Chondrocyte (in vitro differentiated cells): ENCODE data around the gene CSK. TPM values are rescaled to one million over a fixed set of nuclear protein-coding genes. Genes with fewer than 3 reads are reported as not detected.

Source experiments
- DNase-seq: peaks from one replicate; pipeline ENCODE4 v3.0.0; 2021; ENCODE audit warnings: mixed read lengths, low spot score
- H3K27ac Mint-ChIP-seq: one replicate; pipeline ENCODE4 v1.8.0; 2021; ENCODE audit warnings: mild to moderate bottlenecking, moderate library complexity, mixed read lengths; ENCODE audit not compliant: unreplicated experiment
- H3K27me3 Mint-ChIP-seq: 2 replicates; pipeline ENCODE4 v1.8.0; 2021; ENCODE audit warnings: low read depth, mixed read lengths
- H3K36me3 Mint-ChIP-seq: 2 replicates; pipeline ENCODE4 v1.8.0; 2021; ENCODE audit warnings: low read depth, mixed read lengths
- H3K4me1 Mint-ChIP-seq: 2 replicates; pipeline ENCODE4 v1.8.0; 2021; ENCODE audit warnings: low read depth, mild to moderate bottlenecking, mixed read lengths
- H3K4me3 Mint-ChIP-seq: one replicate; pipeline ENCODE4 v1.8.0; 2021; ENCODE audit warnings: mild to moderate bottlenecking, moderate library complexity, mixed read lengths; ENCODE audit not compliant: unreplicated experiment
- H3K9me3 Mint-ChIP-seq: 2 replicates; pipeline ENCODE4 v1.8.0; 2021; ENCODE audit warnings: low read depth, mixed read lengths
- CTCF ChIP-seq: fragments of 200-600 bp; sonication (generic); IDR thresholded peaks from 2 replicates; pipeline ENCODE4 v1.5.0; 2021; ENCODE audit warnings: antibody characterized with exemption, mild to moderate bottlenecking, moderate library complexity
- total RNA-seq: library from RNA; stranded (reverse); gene quantifications from 3 replicates; pipeline ENCODE4 v1.2.1, GENCODE V29; 2021

Gene CSK
- total RNA-seq, 1 donor from 2014 or later = 39.9 TPM

- H3K36me3 Mint-ChIP-seq = peaks cover 4% of the 10 kb centered on the region
- no peak for TF ChIP-seq CTCF
- no peak overlapping the region for H3K27ac Mint-ChIP-seq
- no peak overlapping the region for H3K4me3 Mint-ChIP-seq
- DNase-seq = no peak
- no peaks in the 10 kb centered on the region for H3K27me3 Mint-ChIP-seq
- H3K9me3 Mint-ChIP-seq = no peaks in the 10 kb centered on the region
- H3K4me1 Mint-ChIP-seq = peaks cover 29% of the 10 kb centered on the region
Measured at GRCh38 chr15:74794970-74795349, 13.1 kb downstream of the CSK start.

- no peak for DNase-seq
- no peak for TF ChIP-seq CTCF
- no peak overlapping the region for H3K4me3 Mint-ChIP-seq
- peaks cover 18% of the 10 kb centered on the region for H3K4me1 Mint-ChIP-seq
- peaks cover 5% of the 10 kb centered on the region for H3K36me3 Mint-ChIP-seq
- H3K9me3 Mint-ChIP-seq = no peaks in the 10 kb centered on the region
- H3K27ac Mint-ChIP-seq = peak overlapping the region; percentile 51
- H3K27me3 Mint-ChIP-seq = no peaks in the 10 kb centered on the region
Measured at GRCh38 chr15:74795966-74796625, 14.2 kb downstream of the CSK start.

- no peak overlapping the region for H3K27ac Mint-ChIP-seq
- no peaks in the 10 kb centered on the region for H3K9me3 Mint-ChIP-seq
- no peak for DNase-seq
- peaks cover 8% of the 10 kb centered on the region for H3K36me3 Mint-ChIP-seq
- H3K27me3 Mint-ChIP-seq = no peaks in the 10 kb centered on the region
- no peak overlapping the region for H3K4me3 Mint-ChIP-seq
- no peak for TF ChIP-seq CTCF
- H3K4me1 Mint-ChIP-seq = peaks cover under 1% of the 10 kb centered on the region
Measured at GRCh38 chr15:74798388-74799254, 16.7 kb downstream of the CSK start.

- Mint-ChIP-seq H3K9me3 (no peaks in the 10 kb centered on the region), H3K27ac (no peak overlapping the region), H3K4me3 (no peak overlapping the region), H3K36me3 (peaks cover 15% of the 10 kb centered on the region), H3K27me3 (no peaks in the 10 kb centered on the region), H3K4me1 (no peaks in the 10 kb centered on the region)
- no peak for TF ChIP-seq CTCF
- DNase-seq = no peak
Measured at GRCh38 chr15:74799255-74799855, 17.5 kb downstream of the CSK start.

- Mint-ChIP-seq H3K27ac (peak overlapping the region; percentile 17), H3K27me3 (no peaks in the 10 kb centered on the region), H3K4me1 (no peaks in the 10 kb centered on the region), H3K36me3 (peaks cover 17% of the 10 kb centered on the region), H3K4me3 (no peak overlapping the region), H3K9me3 (no peaks in the 10 kb centered on the region)
- peak; percentile 95 for TF ChIP-seq CTCF
- DNase-seq = no peak
Measured at GRCh38 chr15:74799856-74800558, 18.1 kb downstream of the CSK start.
